KMS-11 (cell line): ENCODE measurements around the gene SLC37A1.

Source experiments
- H2AFZ ChIP-seq: fragments of 200-600 bp; sonication (generic); 2 replicates; pipeline ENCODE4 v1.6.1; 2016; ENCODE audit warnings: antibody characterized with exemption, mixed run types, low read depth
- H3K27ac ChIP-seq: fragments of 200-600 bp; sonication (generic); 2 replicates; pipeline ENCODE4 v1.6.1; 2016; ENCODE audit warnings: mild to moderate bottlenecking, mixed run types
- H3K27me3 ChIP-seq: fragments of 200-600 bp; sonication (generic); 2 replicates; pipeline ENCODE4 v1.6.1; 2017; ENCODE audit warnings: mild to moderate bottlenecking, low read depth, mixed run types, moderate library complexity; ENCODE audit not compliant: insufficient read depth
- H3K36me3 ChIP-seq: fragments of 200-600 bp; sonication (generic); 2 replicates; pipeline ENCODE4 v1.6.1; 2017; ENCODE audit warnings: mild to moderate bottlenecking, mixed run types; ENCODE audit not compliant: insufficient read depth
- H3K4me1 ChIP-seq: fragments of 200-600 bp; sonication (generic); 2 replicates; pipeline ENCODE4 v1.6.1; 2016; ENCODE audit warnings: mild to moderate bottlenecking, low read depth, mixed run types; ENCODE audit not compliant: poor library complexity, severe bottlenecking
- H3K4me2 ChIP-seq: fragments of 200-600 bp; sonication (generic); 2 replicates; pipeline ENCODE4 v1.7.0; 2016; ENCODE audit warnings: mild to moderate bottlenecking, mixed run types
- H3K4me3 ChIP-seq: fragments of 200-600 bp; sonication (generic); IDR thresholded peaks from 2 replicates; pipeline ENCODE4 v1.6.1; 2017; ENCODE audit warnings: low read depth, low read length, mixed read lengths; ENCODE audit not compliant: insufficient read depth
- H3K79me2 ChIP-seq: fragments of 200-600 bp; sonication (generic); 2 replicates; pipeline ENCODE4 v1.6.1; 2016; ENCODE audit warnings: low read depth, mixed run types; ENCODE audit not compliant: insufficient read depth
- H3K9ac ChIP-seq: fragments of 200-600 bp; sonication (generic); 2 replicates; pipeline ENCODE4 v1.6.1; 2016; ENCODE audit warnings: mild to moderate bottlenecking, mixed run types
- H4K20me1 ChIP-seq: fragments of 200-600 bp; sonication (generic); 2 replicates; pipeline ENCODE4 v1.6.1; 2016; ENCODE audit warnings: mild to moderate bottlenecking, mixed run types; ENCODE audit not compliant: insufficient read depth
- CTCF ChIP-seq: fragments of 200-600 bp; sonication (generic); conservative IDR thresholded peaks from 2 replicates; pipeline ENCODE4 v1.6.1; 2017; ENCODE audit warnings: low read depth, mild to moderate bottlenecking, antibody characterized with exemption, low read length, moderate library complexity, mixed read lengths

The SLC37A1 gene

GRCh38 chr21:42593007-42593814 is 79.6 kb downstream of the SLC37A1 start:
- H3K9ac ChIP-seq, result no peak overlapping the region
- TF ChIP-seq CTCF, result peak; percentile 52
- H2AFZ ChIP-seq, result peak overlapping the region; percentile 1; the same call in 1 of the 2 replicates
- peaks cover 25% of the 10 kb centered on the region; the same call in 1 of the 2 replicates for H3K27me3 ChIP-seq
- no peaks in the 10 kb centered on the region for H3K79me2 ChIP-seq
- no peak overlapping the region for H3K27ac ChIP-seq
- H3K4me3 ChIP-seq, result no peak overlapping the region
- no peaks in the 10 kb centered on the region for H4K20me1 ChIP-seq
- H3K36me3 ChIP-seq, result no peaks in the 10 kb centered on the region
- no peak overlapping the region for H3K4me2 ChIP-seq
- no peaks in the 10 kb centered on the region for H3K4me1 ChIP-seq

- TF ChIP-seq CTCF, result no peak
- Histone ChIP-seq H3K36me3 (no peaks in the 10 kb centered on the region), H4K20me1 (no peaks in the 10 kb centered on the region), H3K4me2 (no peak overlapping the region), H3K4me3 (no peak overlapping the region), H3K27ac (no peak overlapping the region), H3K4me1 (no peaks in the 10 kb centered on the region), H3K79me2 (no peaks in the 10 kb centered on the region), H2AFZ (no peak overlapping the region), H3K27me3 (peaks cover 27% of the 10 kb centered on the region; the same call in 1 of the 2 replicates), H3K9ac (no peak overlapping the region)
Observed at GRCh38 chr21:42594616-42595282, 81.1 kb downstream of the SLC37A1 start.

- Histone ChIP-seq H3K27me3 (peaks cover 33% of the 10 kb centered on the region; the same call in 1 of the 2 replicates), H3K4me3 (no peak overlapping the region), H3K4me2 (no peak overlapping the region), H3K4me1 (no peaks in the 10 kb centered on the region), H2AFZ (no peak overlapping the region), H3K36me3 (no peaks in the 10 kb centered on the region), H3K27ac (no peak overlapping the region), H3K9ac (no peak overlapping the region), H3K79me2 (no peaks in the 10 kb centered on the region), H4K20me1 (no peaks in the 10 kb centered on the region)
- no peak for TF ChIP-seq CTCF
Observed at GRCh38 chr21:42595283-42596187, 81.9 kb downstream of the SLC37A1 start.

GRCh38 chr21:42596657-42597056 is 83.0 kb downstream of the SLC37A1 start:
- H4K20me1 ChIP-seq, result no peaks in the 10 kb centered on the region
- H3K27ac ChIP-seq, result no peak overlapping the region
- H3K4me3 ChIP-seq, result no peak overlapping the region
- H3K4me2 ChIP-seq, result no peak overlapping the region
- no peak overlapping the region for H3K9ac ChIP-seq
- peaks cover 42% of the 10 kb centered on the region; the same call in 1 of the 2 replicates for H3K27me3 ChIP-seq
- H2AFZ ChIP-seq, result no peak overlapping the region
- H3K36me3 ChIP-seq, result no peaks in the 10 kb centered on the region
- TF ChIP-seq CTCF, result no peak
- no peaks in the 10 kb centered on the region for H3K4me1 ChIP-seq
- no peaks in the 10 kb centered on the region for H3K79me2 ChIP-seq
